Astrocyte of the cerebellum (primary cell): Measurements from ENCODE around the gene AFAP1.

Source experiments
- DNase-seq: peaks from one replicate; pipeline ENCODE4 v3.0.0-alpha.2; 2011; ENCODE audit warnings: low read depth
- H3K4me3 ChIP-seq: 2 replicates; pipeline ENCODE4 v1.5.1; 2011; ENCODE audit warnings: mild to moderate bottlenecking, low read depth, low read length, moderate library complexity
- CTCF ChIP-seq: IDR thresholded peaks from 2 replicates; pipeline ENCODE4 v1.5.1; 2012; ENCODE audit warnings: low read length, low read depth, moderate library complexity, mild to moderate bottlenecking; ENCODE audit errors: missing control alignments
- in situ Hi-C: cut with HindIII; loops from 2 replicates; pipeline ENCODE4 v1.10.0; 2017; ENCODE audit warnings: low sequenced_read_pairs

Gene AFAP1

GRCh38 chr4:7788193-7788592 is 151.5 kb downstream of the AFAP1 start:
- no peak overlapping the region for H3K4me3 ChIP-seq
- no peak for TF ChIP-seq CTCF
- in situ Hi-C loops, result no loop called here
- no peak for DNase-seq

- no peak for TF ChIP-seq CTCF
- in situ Hi-C loops, result no loop called here
- H3K4me3 ChIP-seq, result no peak overlapping the region
- no peak for DNase-seq
Measured at GRCh38 chr4:7787681-7788141, 151.9 kb downstream of the AFAP1 start.

- no peak for TF ChIP-seq CTCF
- in situ Hi-C loops, result no loop called here
- no peak for DNase-seq
- no peak overlapping the region for H3K4me3 ChIP-seq
Measured at GRCh38 chr4:7787067-7787466, 152.6 kb downstream of the AFAP1 start.

GRCh38 chr4:7786517-7786916 is 153.1 kb downstream of the AFAP1 start:
- TF ChIP-seq CTCF, result no peak
- no peak for DNase-seq
- in situ Hi-C loops, result no loop called here
- no peak overlapping the region for H3K4me3 ChIP-seq

- no peak for DNase-seq
Measured at GRCh38 chr4:7786040-7786439, 153.6 kb downstream of the AFAP1 start.

GRCh38 chr4:7785017-7785416 is 154.6 kb downstream of the AFAP1 start:
- no peak overlapping the region for H3K4me3 ChIP-seq
- no peak for DNase-seq
- no peak for TF ChIP-seq CTCF
- in situ Hi-C loops, result no loop called here

More at GRCh38 chr4:7786040-7786439, 153.6 kb downstream of the AFAP1 start:
- TF ChIP-seq CTCF, result no peak
- in situ Hi-C loops, result no loop called here
- H3K4me3 ChIP-seq, result no peak overlapping the region
